ENCODE results near the gene STARD9. TPM values are rescaled to one million over a fixed set of nuclear protein-coding genes. Genes with fewer than 3 reads are reported as not detected.

The STARD9 gene
- polyA plus RNA-seq, 1 of the 3 experiments (the other 2 are of a cell fraction), result 2.1 TPM

- Histone ChIP-seq H3K4me1 (ENCODE audit: control insufficient read depth in 1 of 2, insufficient read depth in 2 of 2, low read depth in 1 of 2, low read length in 1 of 2) (peaks cover 0 to 5% of the 10 kb centered on the region in 2 experiments; a peak in 1 of 4 replicates), H3K4me3 (ENCODE audit: low read depth in 2 of 2, low read length in 1 of 2) (no peak overlapping the region), H3K9me2 (no peaks in the 10 kb centered on the region), H3K27me3 (ENCODE audit: insufficient read depth) (no peaks in the 10 kb centered on the region), H3K79me2 (ENCODE audit: insufficient read depth) (no peaks in the 10 kb centered on the region), H4K20me1 (ENCODE audit: insufficient read depth) (no peaks in the 10 kb centered on the region), H3K4me2 (no peak overlapping the region), H3K27ac (ENCODE audit: low read depth in 2 of 2, low read length in 1 of 2) (no peak overlapping the region), H2AFZ (ENCODE audit: low read depth) (no peak overlapping the region), H3K36me3 (replicated peaks in 1 of 2; ENCODE audit: control insufficient read depth in 1 of 2, insufficient read depth in 2 of 2, low read length in 1 of 2) (peaks cover 8 to 14% of the 10 kb centered on the region in 2 experiments), H3F3A (replicated peaks; ENCODE audit: insufficient read depth) (peaks cover 4% of the 10 kb centered on the region), H3K9ac (no peak overlapping the region), H3K9me3 (no peaks in the 10 kb centered on the region)
- WGBS (ENCODE audit: low lambda C conversion rate), result 96% methylated on average over 8 of the region's 10 CpGs
- TF ChIP-seq TAF1 (IDR thresholded peaks at IDR 0.05; ENCODE audit: borderline replicate concordance, low read depth, low read length) (no peak), YY1 (IDR thresholded peaks at IDR 0.05; ENCODE audit: low read depth) (no peak), MXI1 (IDR thresholded peaks at IDR 0.05; ENCODE audit: low read depth, low read length) (no peak), EP300 (IDR thresholded peaks at IDR 0.05; ENCODE audit: borderline replicate concordance in 1 of 2, low read depth in 1 of 2, low read length in 1 of 2) (no peak), EZH2phosphoT487 (IDR thresholded peaks at IDR 0.05; ENCODE audit: borderline replicate concordance, low read depth) (no peak), USF1 (IDR thresholded peaks at IDR 0.05; ENCODE audit: borderline replicate concordance, low read depth) (no peak), GABPA (IDR thresholded peaks at IDR 0.05; ENCODE audit: low read depth) (no peak), FOXM1 (IDR thresholded peaks at IDR 0.05; ENCODE audit: low read depth) (no peak), TCF12 (IDR thresholded peaks at IDR 0.05) (no peak), RXRA (IDR thresholded peaks at IDR 0.05; ENCODE audit: borderline replicate concordance, low read depth) (no peak), USF2 (IDR thresholded peaks at IDR 0.05; ENCODE audit: borderline replicate concordance, low read depth, low read length) (no peak), SMC3 (IDR thresholded peaks at IDR 0.05; ENCODE audit: low read depth, low read length) (no peak), RFX5 (IDR thresholded peaks at IDR 0.05; ENCODE audit: low read length) (no peak), RCOR1 (IDR thresholded peaks at IDR 0.05; ENCODE audit: low read length) (no peak), FOXJ3 (CRISPR knock-in tag; IDR thresholded peaks at IDR 0.05) (no peak), RAD21 (IDR thresholded peaks at IDR 0.05; ENCODE audit: low read length) (no peak), REST (IDR thresholded peaks at IDR 0.05; ENCODE audit: low read depth, low read length) (no peak), MEF2A (IDR thresholded peaks at IDR 0.05; ENCODE audit: borderline replicate concordance, low read depth) (no peak), FOSL2 (IDR thresholded peaks at IDR 0.05; ENCODE audit: borderline replicate concordance, low read depth) (no peak)
- no peak for DNase-seq
- ChIA-PET POLR2A (no interaction called here), CTCF (interaction anchor here (2.1 to 4.8 kb wide), 3 partner anchors 10 to 232 kb away, joined by 5 to 25 read pairs (median 20); no protein-coding TSS in a partner anchor)
Measured at GRCh38 chr15:42694398-42694797, 119.0 kb downstream of the STARD9 start.
